ENCODE measurements around the gene FOXQ1. TPM values are rescaled to one million over a fixed set of nuclear protein-coding genes. Genes with fewer than 3 reads are reported as not detected.

The FOXQ1 gene
- total and polyA plus RNA-seq, 2 of the 13 experiments (the other 11 are each of a cell fraction or from before 2014, with no cell fraction given): 35.2 to 39.8 TPM

GRCh38 chr6:1311400-1312202 is at the start of gene FOXQ1 (continued):
- no peak for TF ChIP-seq ZBTB40 (IDR thresholded peaks at IDR 0.05)
- TF ChIP-seq ZBTB40 (CRISPR knock-in tag; IDR thresholded peaks at IDR 0.05): 0 out of 2 replicates have a peak, but pooled peaks have one; percentile 16
- TF ChIP-seq RARG (CRISPR knock-in tag; IDR thresholded peaks at IDR 0.05; ENCODE audit: low read depth): no peak; the same call in 1 of the 2 replicates
- TF ChIP-seq BCL6 (CRISPR knock-in tag; IDR thresholded peaks at IDR 0.05): peak; percentile 84; the same call in 1 of the 2 replicates
- TF ChIP-seq RARA (CRISPR knock-in tag; IDR thresholded peaks at IDR 0.05): peak; percentile 70
- TF ChIP-seq HDAC6 (IDR thresholded peaks at IDR 0.05; ENCODE audit: low read depth, low read length): no peak
- peak; percentile 22 for TF ChIP-seq PTBP1 (IDR thresholded peaks at IDR 0.05; ENCODE audit: low read depth, low read length, poor library complexity, severe bottlenecking)
- peak; percentile 87; the same call in 1 of the 2 replicates for TF ChIP-seq AHR (CRISPR knock-in tag; IDR thresholded peaks at IDR 0.05)
- peak; percentile 90 for TF ChIP-seq ZNF407 (CRISPR knock-in tag; IDR thresholded peaks at IDR 0.05; ENCODE audit: not compliant biosample characterization)
